Bladder microvascular endothelial cell (primary cell): ENCODE results near the gene PAWR. TPM values are rescaled to one million over a fixed set of nuclear protein-coding genes. Genes with fewer than 3 reads are reported as not detected.

Experiments used
- total RNA-seq: library from RNA; depleted of rRNA; stranded (reverse); fragments of >200 nt; gene quantifications from 2 replicates; pipeline ENCODE4 v1.2.3, GENCODE V29; 2014

Gene PAWR
- total RNA-seq = 83.4 and 274 TPM in 2 replicates

GRCh38 chr12:79690638-79691510 lies at the start of gene PAWR:
PAWR (minus strand) TSS chr12:79690964; CDS start chr12:79690244, 720 bp downstream.

Other genes starting within 250 kb of the PAWR start
- gene PPP1R12A, start 244.1 kb upstream of the PAWR start, total RNA-seq = 104 and 183 TPM in 2 replicates